SK-N-SH treated with all-trans-retinoic acid at 6 μM for 48 hours (cell line): ENCODE results near the gene SIN3A.

Experiments
- ATAC-seq: fragments of 200-7000 bp; cut with Tn5 transposase; 3 replicates; pipeline ENCODE4 v1.9.1; 2020; ENCODE audit warnings: mild to moderate bottlenecking, moderate library complexity
- BACH2 ChIP-seq: fragments of 250-450 bp; sonication (Bioruptor Pico); IDR thresholded peaks from 2 replicates; pipeline ENCODE4 v1.9.0; 2021; ENCODE audit warnings: mild to moderate bottlenecking, borderline replicate concordance
- CREB5 ChIP-seq: fragments of 250-450 bp; sonication (Bioruptor Pico); IDR thresholded peaks from 2 replicates; pipeline ENCODE4 v1.5.1; 2020; ENCODE audit warnings: low read depth, mild to moderate bottlenecking, moderate library complexity
- CSDC2 ChIP-seq: fragments of 250-450 bp; sonication (Bioruptor Pico); IDR thresholded peaks from 2 replicates; pipeline ENCODE4 v1.5.0; 2020; ENCODE audit warnings: mild to moderate bottlenecking, moderate library complexity
- ESRRG ChIP-seq: fragments of 250-450 bp; sonication (Bioruptor Pico); IDR thresholded peaks from 2 replicates; pipeline ENCODE4 v1.6.1; 2021; ENCODE audit warnings: mild to moderate bottlenecking
- GLIS3 ChIP-seq: fragments of 250-450 bp; sonication (Bioruptor Pico); IDR thresholded peaks from 2 replicates; pipeline ENCODE4 v1.5.0; 2020; ENCODE audit warnings: mild to moderate bottlenecking, moderate library complexity
- ISL1 ChIP-seq: fragments of 250-450 bp; sonication (Bioruptor Pico); IDR thresholded peaks from 2 replicates; pipeline ENCODE4 v2.1.2; 2022; ENCODE audit warnings: mild to moderate bottlenecking, moderate library complexity
- OSR1 ChIP-seq: fragments of 250-450 bp; sonication (Bioruptor Pico); IDR thresholded peaks from 2 replicates; pipeline ENCODE4 v1.8.0; 2022; ENCODE audit warnings: moderate library complexity, mild to moderate bottlenecking, inconsistent platforms
- POU6F1 ChIP-seq: fragments of 250-450 bp; sonication (Bioruptor Pico); IDR thresholded peaks from 2 replicates; pipeline ENCODE4 v1.8.0; 2021; ENCODE audit warnings: low read depth, mild to moderate bottlenecking, moderate library complexity, borderline replicate concordance
- PPARA ChIP-seq: fragments of 250-450 bp; sonication (Bioruptor Pico); IDR thresholded peaks from 2 replicates; pipeline ENCODE4 v1.5.0; 2020; ENCODE audit warnings: mild to moderate bottlenecking, borderline replicate concordance
- RARB ChIP-seq: fragments of 250-450 bp; sonication (Bioruptor Pico); IDR thresholded peaks from 2 replicates; pipeline ENCODE4 v1.8.0; 2021; ENCODE audit warnings: mild to moderate bottlenecking, moderate library complexity
- SNAI2 ChIP-seq: fragments of 250-450 bp; sonication (Bioruptor Pico); IDR thresholded peaks from 2 replicates; pipeline ENCODE4 v1.5.0; 2020; ENCODE audit warnings: mild to moderate bottlenecking, moderate library complexity
- TCF4 ChIP-seq: fragments of 250-450 bp; sonication (Bioruptor Pico); IDR thresholded peaks from 2 replicates; pipeline ENCODE4 v1.8.0; 2021; ENCODE audit warnings: mild to moderate bottlenecking, moderate library complexity, borderline replicate concordance
- TOX ChIP-seq: fragments of 250-450 bp; sonication (Bioruptor Pico); IDR thresholded peaks from 2 replicates; pipeline ENCODE4 v1.8.0; 2021; ENCODE audit warnings: mild to moderate bottlenecking, moderate library complexity, borderline replicate concordance
- ZC3H10 ChIP-seq: fragments of 250-450 bp; sonication (Bioruptor Pico); IDR thresholded peaks from 2 replicates; pipeline ENCODE4 v1.5.1; 2021; ENCODE audit warnings: mild to moderate bottlenecking, moderate library complexity
- ZFP3 ChIP-seq: fragments of 250-450 bp; sonication (Bioruptor Pico); IDR thresholded peaks from 2 replicates; pipeline ENCODE4 v1.5.0; 2020; ENCODE audit warnings: mild to moderate bottlenecking, moderate library complexity
- ZFP30 ChIP-seq: fragments of 450-650 bp; formaldehyde crosslinking; IDR thresholded peaks from 2 replicates; pipeline ENCODE4 v1.5.0; 2022; ENCODE audit warnings: mild to moderate bottlenecking, moderate library complexity
- ZNF565 ChIP-seq: fragments of 450-650 bp; formaldehyde crosslinking; conservative IDR thresholded peaks from 2 replicates; pipeline ENCODE4 v1.5.0; 2020; ENCODE audit warnings: low read depth, mild to moderate bottlenecking, moderate library complexity
- ZNF70 ChIP-seq: fragments of 450-650 bp; formaldehyde crosslinking; IDR thresholded peaks from 2 replicates; pipeline ENCODE4 v1.5.0; 2020; ENCODE audit warnings: mild to moderate bottlenecking, moderate library complexity
- ZNF8 ChIP-seq: fragments of 450-650 bp; formaldehyde crosslinking; IDR thresholded peaks from 2 replicates; pipeline ENCODE4 v1.5.0; 2020; ENCODE audit warnings: mild to moderate bottlenecking, moderate library complexity
- TF ChIP-seq, protein P1 (sequence below): fragments of 250-450 bp; sonication (Bioruptor Pico); IDR thresholded peaks from 2 replicates; pipeline ENCODE4 v1.5.0; 2020; ENCODE audit warnings: mild to moderate bottlenecking, moderate library complexity
- TF ChIP-seq, protein P2 (sequence below): fragments of 250-450 bp; sonication (Bioruptor Pico); IDR thresholded peaks from 2 replicates; pipeline ENCODE4 v1.5.1; 2021; ENCODE audit warnings: mild to moderate bottlenecking, moderate library complexity

The SIN3A gene

DNA sequence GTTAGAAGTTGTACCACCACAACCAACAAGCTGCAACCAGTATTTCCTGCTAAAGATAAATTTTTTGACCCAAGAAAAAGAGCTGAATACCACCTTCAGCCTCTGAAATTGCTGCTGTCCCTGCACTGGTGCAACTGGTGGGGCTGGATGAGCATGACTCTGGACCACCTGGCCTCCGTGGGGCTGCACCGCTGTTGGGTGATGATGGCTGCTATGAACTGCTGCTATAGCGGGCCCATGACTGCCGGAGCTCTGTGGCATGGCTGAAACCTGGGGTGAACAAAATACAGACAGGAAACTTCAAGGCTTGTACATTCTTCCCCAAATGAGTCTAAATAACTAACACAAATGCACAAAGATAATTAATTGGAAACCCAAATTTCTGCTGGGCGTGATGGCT, 28.9 kb downstream of the SIN3A start:
- TF ChIP-seq ZNF8 (CRISPR knock-in tag) (no peak), ZFP30 (CRISPR knock-in tag) (no peak), TOX (CRISPR knock-in tag) (no peak), ESRRG (CRISPR knock-in tag) (no peak), OSR1 (no peak), ISL1 (CRISPR knock-in tag) (no peak), TCF4 (no peak), ZFP3 (CRISPR knock-in tag) (no peak), ZNF70 (CRISPR knock-in tag) (no peak), PPARA (CRISPR knock-in tag) (no peak), POU6F1 (no peak)
- TF ChIP-seq, protein P1, sequence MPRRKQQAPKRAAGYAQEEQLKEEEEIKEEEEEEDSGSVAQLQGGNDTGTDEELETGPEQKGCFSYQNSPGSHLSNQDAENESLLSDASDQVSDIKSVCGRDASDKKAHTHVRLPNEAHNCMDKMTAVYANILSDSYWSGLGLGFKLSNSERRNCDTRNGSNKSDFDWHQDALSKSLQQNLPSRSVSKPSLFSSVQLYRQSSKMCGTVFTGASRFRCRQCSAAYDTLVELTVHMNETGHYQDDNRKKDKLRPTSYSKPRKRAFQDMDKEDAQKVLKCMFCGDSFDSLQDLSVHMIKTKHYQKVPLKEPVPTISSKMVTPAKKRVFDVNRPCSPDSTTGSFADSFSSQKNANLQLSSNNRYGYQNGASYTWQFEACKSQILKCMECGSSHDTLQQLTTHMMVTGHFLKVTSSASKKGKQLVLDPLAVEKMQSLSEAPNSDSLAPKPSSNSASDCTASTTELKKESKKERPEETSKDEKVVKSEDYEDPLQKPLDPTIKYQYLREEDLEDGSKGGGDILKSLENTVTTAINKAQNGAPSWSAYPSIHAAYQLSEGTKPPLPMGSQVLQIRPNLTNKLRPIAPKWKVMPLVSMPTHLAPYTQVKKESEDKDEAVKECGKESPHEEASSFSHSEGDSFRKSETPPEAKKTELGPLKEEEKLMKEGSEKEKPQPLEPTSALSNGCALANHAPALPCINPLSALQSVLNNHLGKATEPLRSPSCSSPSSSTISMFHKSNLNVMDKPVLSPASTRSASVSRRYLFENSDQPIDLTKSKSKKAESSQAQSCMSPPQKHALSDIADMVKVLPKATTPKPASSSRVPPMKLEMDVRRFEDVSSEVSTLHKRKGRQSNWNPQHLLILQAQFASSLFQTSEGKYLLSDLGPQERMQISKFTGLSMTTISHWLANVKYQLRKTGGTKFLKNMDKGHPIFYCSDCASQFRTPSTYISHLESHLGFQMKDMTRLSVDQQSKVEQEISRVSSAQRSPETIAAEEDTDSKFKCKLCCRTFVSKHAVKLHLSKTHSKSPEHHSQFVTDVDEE (CRISPR knock-in tag), result no peak
- TF ChIP-seq, protein P2, sequence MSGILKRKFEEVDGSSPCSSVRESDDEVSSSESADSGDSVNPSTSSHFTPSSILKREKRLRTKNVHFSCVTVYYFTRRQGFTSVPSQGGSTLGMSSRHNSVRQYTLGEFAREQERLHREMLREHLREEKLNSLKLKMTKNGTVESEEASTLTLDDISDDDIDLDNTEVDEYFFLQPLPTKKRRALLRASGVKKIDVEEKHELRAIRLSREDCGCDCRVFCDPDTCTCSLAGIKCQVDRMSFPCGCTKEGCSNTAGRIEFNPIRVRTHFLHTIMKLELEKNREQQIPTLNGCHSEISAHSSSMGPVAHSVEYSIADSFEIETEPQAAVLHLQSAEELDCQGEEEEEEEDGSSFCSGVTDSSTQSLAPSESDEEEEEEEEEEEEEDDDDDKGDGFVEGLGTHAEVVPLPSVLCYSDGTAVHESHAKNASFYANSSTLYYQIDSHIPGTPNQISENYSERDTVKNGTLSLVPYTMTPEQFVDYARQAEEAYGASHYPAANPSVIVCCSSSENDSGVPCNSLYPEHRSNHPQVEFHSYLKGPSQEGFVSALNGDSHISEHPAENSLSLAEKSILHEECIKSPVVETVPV (CRISPR knock-in tag), result no peak
- no peak for ATAC-seq

- TF ChIP-seq ZNF565 (CRISPR knock-in tag) (no peak), TCF4 (no peak), ZNF8 (CRISPR knock-in tag) (no peak), GLIS3 (CRISPR knock-in tag) (no peak), ZFP30 (CRISPR knock-in tag) (no peak), PPARA (CRISPR knock-in tag) (no peak), OSR1 (no peak), SNAI2 (no peak), ZFP3 (CRISPR knock-in tag) (no peak), CSDC2 (no peak), CREB5 (CRISPR knock-in tag) (no peak), ZC3H10 (CRISPR knock-in tag) (no peak), TOX (CRISPR knock-in tag) (no peak), ZNF70 (CRISPR knock-in tag) (no peak), POU6F1 (no peak), BACH2 (no peak), ISL1 (CRISPR knock-in tag) (no peak), RARB (CRISPR knock-in tag) (no peak)
- TF ChIP-seq, protein P2 (CRISPR knock-in tag), result no peak
- TF ChIP-seq, protein P1 (CRISPR knock-in tag), result no peak
- ATAC-seq, result no peak
Observed at GRCh38 chr15:75420698-75421097, 30.8 kb downstream of the SIN3A start.
